IMR-90 (cell line): ENCODE measurements around the gene XAB2. TPM values are rescaled to one million over a fixed set of nuclear protein-coding genes. Genes with fewer than 3 reads are reported as not detected.

Experiments used
- ATAC-seq: fragments of 200-7000 bp; cut with Tn5 transposase; 2 replicates; pipeline ENCODE4 v1.9.1; 2020; ENCODE audit warnings: low read depth, mild to moderate bottlenecking, moderate library complexity
- BruUV-seq: library from RNA; stranded (reverse); fragments of 400-500 nt; replicated peaks from 2 replicates; lab custom pipeline; 2021; lab: Mats Ljungman, UMichigan
- CTCF ChIA-PET: fragments of 300-600 bp; formaldehyde crosslinking; extraction: SDS; loops from one replicate; lab custom pipeline; 2021; ENCODE audit warnings: antibody characterized with exemption; lab: Yijun Ruan, JAX
- POLR2A ChIA-PET: fragments of 300-600 bp; sonication (Branson Sonifier 250); formaldehyde crosslinking; loops from one replicate; lab custom pipeline; 2022; ENCODE audit warnings: antibody characterized with exemption; ENCODE audit not compliant: unreplicated experiment; lab: Charles Lee
- DNase-seq: peaks from one replicate; pipeline ENCODE4 v3.0.0; 2013
- H2AFZ ChIP-seq: replicated peaks from 2 replicates; pipeline ENCODE3; 2013; ENCODE audit warnings: low read length, mild to moderate bottlenecking; ENCODE audit not compliant: poor library complexity
- H2AK5ac ChIP-seq: 2 replicates; pipeline ENCODE4 v1.6.1; 2013; ENCODE audit warnings: low read depth, low read length, inconsistent platforms
- H2AK9ac ChIP-seq: replicated peaks from 2 replicates; pipeline ENCODE3; 2013; ENCODE audit warnings: mild to moderate bottlenecking, low read depth, low read length, moderate library complexity; ENCODE audit not compliant: poor library complexity
- H2BK120ac ChIP-seq: 2 replicates; pipeline ENCODE4 v1.6.1; 2013; ENCODE audit warnings: low read depth, low read length, inconsistent platforms
- H2BK15ac ChIP-seq: 3 replicates; pipeline ENCODE4 v1.6.1; 2013; ENCODE audit warnings: low read depth, low read length, inconsistent platforms
- H2BK20ac ChIP-seq: 2 replicates; pipeline ENCODE4 v1.6.1; 2013; ENCODE audit warnings: low read depth, mild to moderate bottlenecking, inconsistent platforms, low read length, moderate library complexity
- H2BK5ac ChIP-seq: 2 replicates; pipeline ENCODE4 v1.6.1; 2013; ENCODE audit warnings: mild to moderate bottlenecking, low read depth, low read length, inconsistent platforms; ENCODE audit not compliant: poor library complexity, severe bottlenecking
- H3K14ac ChIP-seq: replicated peaks from 2 replicates; pipeline ENCODE4 v1.6.1; 2013; ENCODE audit warnings: low read depth, low read length, inconsistent platforms
- H3K18ac ChIP-seq: 2 replicates; pipeline ENCODE4 v1.6.1; 2013; ENCODE audit warnings: low read depth, low read length, control low read depth
- H3K23ac ChIP-seq: 2 replicates; pipeline ENCODE4 v1.6.1; 2013; ENCODE audit warnings: low read depth, low read length, inconsistent platforms
- H3K27ac ChIP-seq: 2 replicates; pipeline ENCODE4 v1.5.1; 2013; ENCODE audit warnings: mild to moderate bottlenecking, control low read depth, low read length; ENCODE audit not compliant: insufficient read depth
- H3K27me3 ChIP-seq: 2 replicates; pipeline ENCODE4 v1.6.1; 2013; ENCODE audit warnings: low read length; ENCODE audit not compliant: control insufficient read depth, insufficient read depth
- H3K36me3 ChIP-seq: 2 replicates; pipeline ENCODE4 v1.6.1; 2013; ENCODE audit warnings: low read length, mixed read lengths; ENCODE audit not compliant: control insufficient read depth, insufficient read depth
- H3K4ac ChIP-seq: 2 replicates; pipeline ENCODE4 v1.6.1; 2013; ENCODE audit warnings: low read depth, low read length, inconsistent platforms
- H3K4me1 ChIP-seq: 2 replicates; pipeline ENCODE4 v1.6.1; 2013; ENCODE audit warnings: low read length, mixed read lengths; ENCODE audit not compliant: control insufficient read depth, insufficient read depth
- H3K4me2 ChIP-seq: 2 replicates; pipeline ENCODE4 v1.6.1; 2013; ENCODE audit warnings: low read depth, mild to moderate bottlenecking, control low read depth, low read length, moderate library complexity
- H3K4me3 ChIP-seq: 2 replicates; pipeline ENCODE4 v1.5.1; 2013; ENCODE audit warnings: low read depth, mild to moderate bottlenecking, control low read depth, low read length, moderate library complexity; ENCODE audit not compliant: insufficient read depth
- H3K56ac ChIP-seq: 2 replicates; pipeline ENCODE4 v1.6.1; 2013; ENCODE audit warnings: low read length, inconsistent platforms; ENCODE audit not compliant: insufficient read depth; ENCODE audit errors: extremely low read depth
- H3K79me1 ChIP-seq, 2 experiments: 2 replicates each; pipeline ENCODE4 v1.6.1; 2013; ENCODE audit warnings: low read length in 2 of 2, inconsistent platforms in 1 of 2, low read depth in 1 of 2
- H3K9ac ChIP-seq: 2 replicates; pipeline ENCODE4 v1.6.1; 2013; ENCODE audit warnings: low read depth, low read length, control low read depth
- H3K9me1 ChIP-seq: 2 replicates; pipeline ENCODE4 v1.6.1; 2013; ENCODE audit warnings: low read length, inconsistent platforms; ENCODE audit not compliant: insufficient read depth
- H3K9me3 ChIP-seq: 2 replicates; pipeline ENCODE4 v1.6.1; 2013; ENCODE audit warnings: low read length; ENCODE audit not compliant: control insufficient read depth, insufficient read depth
- H4K20me1 ChIP-seq: 2 replicates; pipeline ENCODE4 v1.6.1; 2013; ENCODE audit warnings: low read length, inconsistent platforms; ENCODE audit not compliant: insufficient read depth
- H4K5ac ChIP-seq: 2 replicates; pipeline ENCODE4 v1.6.1; 2013; ENCODE audit warnings: mild to moderate bottlenecking, low read depth, low read length, control low read depth
- H4K8ac ChIP-seq, 2 experiments: 2 replicates each; pipeline ENCODE4 v1.6.1; 2013; ENCODE audit warnings: low read depth in 2 of 2, low read length in 2 of 2, control low read depth in 1 of 2, inconsistent platforms in 1 of 2
- H4K91ac ChIP-seq: 2 replicates; pipeline ENCODE4 v1.6.1; 2013; ENCODE audit warnings: low read depth, low read length, inconsistent platforms; ENCODE audit not compliant: insufficient read depth
- ELK1 ChIP-seq: fragments of 150-350 bp; IDR thresholded peaks from 2 replicates; pipeline ENCODE4 v1.6.1; 2016; ENCODE audit warnings: low read depth, mild to moderate bottlenecking, low read length, moderate library complexity, borderline replicate concordance
- USF2 ChIP-seq: fragments of 150-350 bp; IDR thresholded peaks from 2 replicates; pipeline ENCODE4 v1.6.1; 2017; ENCODE audit warnings: mild to moderate bottlenecking, antibody characterized with exemption, low read length, low read depth
- WGBS, 2 experiments: methylation state at CpG; one replicate each; pipeline versions ENCODE4 v1.1.5 to v1.1.7; 2013; ENCODE audit warnings: missing lambda C conversion rate in 2 of 2; ENCODE audit not compliant: insufficient read length in 1 of 2; ENCODE audit errors: extremely low coverage in 2 of 2; 5-methylcytosine and 5-hydroxymethylcytosine counted together
- dilution Hi-C: fragments of 300-500 bp; cut with HindIII; formaldehyde crosslinking; loops from one replicate; pipeline ENCODE4 v1.14.3; 2018; ENCODE audit warnings: low sequenced_read_pairs; ENCODE audit not compliant: unreplicated experiment
- in situ Hi-C: fragments of 300-500 bp; cut with MboI; formaldehyde crosslinking; loops from 3 replicates; pipeline ENCODE4 v1.14.3; 2019; ENCODE audit warnings: low sequenced_read_pairs, inconsistent platforms, mixed read lengths
- intact Hi-C: fragments of 100-400 bp; cut with micrococcal nuclease; formaldehyde crosslinking; loops from 2 replicates; pipeline ENCODE4 v1.10.0; 2022
- polyA plus RNA-seq, 3 experiments: library from polyadenylated mRNA; depleted of rRNA; stranded (reverse); fragments of >200 nt; gene quantifications; 2 replicates each; pipeline ENCODE4 v1.2.3, GENCODE V29; 2012; ENCODE audit warnings: low replicate concordance in 1 of 3
- total RNA-seq: library from RNA; depleted of rRNA; stranded (reverse); fragments of >200 nt; gene quantifications from 2 replicates; pipeline ENCODE4 v1.2.3, GENCODE V29; 2012

XAB2 gene
- total and polyA plus RNA-seq, 2 of the 4 experiments (the other 2 are of a cell fraction): 29.9 to 34.4 TPM

- peaks cover 9% of the 10 kb centered on the region for H3K27me3 ChIP-seq
- 0% methylated on average over 1 of the region's 8 CpGs; no CpG with 5 or more reads in 1 of the 2 experiments for WGBS, 2 experiments
These were observed 32.6 kb upstream of the XAB2 start for GRCh38 chr19:7661744-7662538.

More at GRCh38 chr19:7661744-7662538, 32.6 kb upstream of the XAB2 start:
- Histone ChIP-seq H3K9me1 (no peaks in the 10 kb centered on the region), H3K4ac (no peak overlapping the region), H3K36me3 (no peaks in the 10 kb centered on the region), H3K14ac (no peak overlapping the region), H2AK9ac (no peak overlapping the region), H4K5ac (no peak overlapping the region), H2BK20ac (no peak overlapping the region), H4K8ac (no peak overlapping the region), H3K18ac (no peak overlapping the region), H2BK5ac (no peak overlapping the region), H3K4me2 (no peak overlapping the region), H3K27ac (no peak overlapping the region), H4K20me1 (no peaks in the 10 kb centered on the region), H3K9me3 (no peaks in the 10 kb centered on the region), H3K79me1 (no peaks in the 10 kb centered on the region), H2AFZ (no peak overlapping the region), H3K56ac (no peak overlapping the region), H3K23ac (no peak overlapping the region), H2BK15ac (no peak overlapping the region), H3K4me1 (no peaks in the 10 kb centered on the region), H2BK120ac (no peak overlapping the region), H3K4me3 (no peak overlapping the region), H4K91ac (no peak overlapping the region), H3K9ac (no peak overlapping the region), H2AK5ac (no peak overlapping the region)
- intact Hi-C loops (no loop called here), dilution Hi-C loops (no loop called here), in situ Hi-C loops (no loop called here)
- BruUV-seq: no TSS peak
- ATAC-seq (no peak), DNase-seq (no peak)
- no peak for TF ChIP-seq USF2
- no peak for TF ChIP-seq ELK1
- CTCF ChIA-PET: interaction anchor here (1.2 kb wide), 1 partner anchor 19 kb away, joined by 4 read pairs; the partner anchor contains the start of gene TRAPPC5
- POLR2A ChIA-PET: no interaction called here
